ENCODE results near the gene SSH3.
"Not testable (repeated sequence)": the region's sequence is repeated elsewhere in the genome, so short reads cannot be mapped to it uniquely, and the experiment has no call there.

The SSH3 gene

GRCh38 chr11:67312187-67313021, 9.1 kb downstream of the SSH3 start:
- peak in 4 of 6 experiments; percentile 17 to 26 (median 18) for DNase-seq

GRCh38 chr11:67313125-67313890, 10.0 kb downstream of the SSH3 start:
- DNase-seq, result no peak

- no peak for DNase-seq
Measured at GRCh38 chr11:67314218-67314617, 10.9 kb downstream of the SSH3 start.

- DNase-seq, result no peak
Measured at GRCh38 chr11:67315325-67315909, 12.1 kb downstream of the SSH3 start.

GRCh38 chr11:67316882-67317204, 13.5 kb downstream of the SSH3 start:
- DNase-seq, result peak in 1 of 6 experiments; percentile 35

GRCh38 chr11:67317205-67317887, 14.0 kb downstream of the SSH3 start:
- DNase-seq, result peak; percentile 93 to 97 (median 96)

- DNase-seq, result peak in 1 of 6 experiments; percentile 51
Measured at GRCh38 chr11:67317888-67318555, 14.7 kb downstream of the SSH3 start.

- DNase-seq, result not testable (repeated sequence)
Measured at GRCh38 chr11:67318876-67319275, 15.5 kb downstream of the SSH3 start.

GRCh38 chr11:67320011-67320410, 16.7 kb downstream of the SSH3 start:
- DNase-seq, result no peak

- no peak for DNase-seq
Measured at GRCh38 chr11:67320691-67321090, 17.4 kb downstream of the SSH3 start.

- no peak for DNase-seq
Measured at GRCh38 chr11:67321313-67321871, 18.1 kb downstream of the SSH3 start.

- no peak for DNase-seq
Measured at GRCh38 chr11:67322049-67322448, 18.7 kb downstream of the SSH3 start.

- no peak for DNase-seq
Measured at GRCh38 chr11:67323526-67323925, 20.2 kb downstream of the SSH3 start.

- DNase-seq, result no peak
Measured at GRCh38 chr11:67332081-67332691, 28.9 kb downstream of the SSH3 start.

- no peak for DNase-seq
Measured at GRCh38 chr11:67337257-67337656, 33.9 kb downstream of the SSH3 start.

GRCh38 chr11:67344264-67344663, 40.9 kb downstream of the SSH3 start:
- DNase-seq, result peak in 3 of 6 experiments; percentile 13 to 25 (median 20)

- DNase-seq, result peak in 2 of 6 experiments; percentile 21 to 69
Measured at GRCh38 chr11:67345247-67345919, 42.1 kb downstream of the SSH3 start.

- peak in 3 of 6 experiments; percentile 26 to 69 (median 50) for DNase-seq
Measured at GRCh38 chr11:67345920-67346819, 42.8 kb downstream of the SSH3 start.

- no peak for DNase-seq
Measured at GRCh38 chr11:67347964-67348749, 44.8 kb downstream of the SSH3 start.
